Suppressor macrophage treated with lipopolysaccharide for 1 hour (primary cell): ENCODE results near the gene ITGAD.

ENCODE experiments used
- DNase-seq, 3 donors: peaks; one replicate each; pipeline ENCODE4 v3.0.0-alpha.2; 2020 to 2022

The ITGAD gene

GRCh38 chr16:31461201-31461920 lies 68.2 kb downstream of the ITGAD start:
- no peak for DNase-seq

GRCh38 chr16:31461921-31462804 lies 69.0 kb downstream of the ITGAD start:
- no peak for DNase-seq

- no peak for DNase-seq
These were observed 71.2 kb downstream of the ITGAD start for GRCh38 chr16:31464348-31464769.

GRCh38 chr16:31464781-31465260 lies 71.7 kb downstream of the ITGAD start:
- no peak for DNase-seq

GRCh38 chr16:31465788-31466370 lies 72.7 kb downstream of the ITGAD start:
- DNase-seq, result no peak

GRCh38 chr16:31466381-31466841 lies 73.3 kb downstream of the ITGAD start:
- DNase-seq, result no peak

- no peak for DNase-seq
These were observed 74.1 kb downstream of the ITGAD start for GRCh38 chr16:31467151-31467773.

- DNase-seq, result no peak
These were observed 74.7 kb downstream of the ITGAD start for GRCh38 chr16:31467858-31468257.

GRCh38 chr16:31470615-31471014 lies 77.5 kb downstream of the ITGAD start:
- no peak for DNase-seq

- DNase-seq, result no peak
These were observed 78.2 kb downstream of the ITGAD start for GRCh38 chr16:31471241-31471874.

GRCh38 chr16:31471875-31472708 lies 79.0 kb downstream of the ITGAD start, which contains the start of gene TGFB1I1:
Gene TGFB1I1, plus strand, starts transcription at chr16:31472152. Its CDS starts 37 bp downstream, at chr16:31472189.
- DNase-seq, result peak in 1 of 3 donors; percentile 42

- peak; percentile 55 to 62 (median 56) for DNase-seq
These were observed 79.6 kb downstream of the ITGAD start for GRCh38 chr16:31472709-31473203.

GRCh38 chr16:31473264-31473984 lies 80.3 kb downstream of the ITGAD start:
- no peak for DNase-seq

GRCh38 chr16:31474173-31474714 lies 81.1 kb downstream of the ITGAD start:
- DNase-seq, result peak; percentile 29 to 41 (median 32)

GRCh38 chr16:31474773-31475738 lies 81.9 kb downstream of the ITGAD start:
- no peak for DNase-seq

GRCh38 chr16:31475946-31476302 lies 82.8 kb downstream of the ITGAD start:
- DNase-seq, result no peak
